Parietal lobe (tissue), 1 donor: Measurements from ENCODE around the gene MMP1. TPM values are rescaled to one million over a fixed set of nuclear protein-coding genes. Genes with fewer than 3 reads are reported as not detected.

Source experiments
- total RNA-seq: library from RNA; depleted of rRNA; stranded (reverse); fragments of >200 nt; gene quantifications from one replicate; pipeline ENCODE4 v1.2.3, GENCODE V29; 2014

Gene MMP1
- not detected for total RNA-seq

DNA sequence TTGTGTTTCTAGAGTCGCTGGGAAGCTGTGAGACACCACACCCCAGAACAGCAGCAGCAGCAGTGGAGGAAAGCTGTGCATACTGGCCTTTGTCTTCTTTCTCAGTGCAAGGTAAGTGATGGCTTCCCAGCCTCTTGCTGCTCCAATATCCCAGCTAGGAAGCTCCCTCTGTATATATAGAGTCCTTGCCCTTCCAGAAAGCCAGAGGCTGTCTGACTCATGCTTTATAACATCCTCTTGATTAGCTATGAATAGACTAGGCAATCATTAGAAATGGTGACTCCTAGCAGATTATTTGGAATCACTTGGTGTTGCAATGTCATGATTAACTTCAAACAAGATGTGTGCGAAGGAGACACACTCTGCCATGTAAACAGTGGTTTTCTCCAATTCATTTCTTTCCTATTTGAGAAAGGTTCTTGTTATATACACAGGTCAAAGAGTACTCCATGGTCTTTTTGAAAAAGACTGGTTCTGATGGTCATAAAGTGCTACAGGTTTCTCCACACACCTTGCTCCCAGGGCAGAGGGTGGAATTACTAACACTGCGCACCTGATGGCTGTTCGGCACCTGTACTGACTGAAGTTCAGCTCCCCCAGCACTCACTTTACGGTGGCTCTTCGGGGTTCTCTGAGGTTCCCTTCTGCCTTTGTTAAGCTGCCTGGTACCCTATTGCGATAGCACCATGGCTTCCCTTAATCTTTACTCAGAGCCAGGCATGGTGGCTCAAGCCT is at the start of gene MMP1:
MMP1 (minus strand) TSS at position 149 of the 735 bp plus-strand sequence; CDS start at position 81, 68 bp downstream.

DNA sequence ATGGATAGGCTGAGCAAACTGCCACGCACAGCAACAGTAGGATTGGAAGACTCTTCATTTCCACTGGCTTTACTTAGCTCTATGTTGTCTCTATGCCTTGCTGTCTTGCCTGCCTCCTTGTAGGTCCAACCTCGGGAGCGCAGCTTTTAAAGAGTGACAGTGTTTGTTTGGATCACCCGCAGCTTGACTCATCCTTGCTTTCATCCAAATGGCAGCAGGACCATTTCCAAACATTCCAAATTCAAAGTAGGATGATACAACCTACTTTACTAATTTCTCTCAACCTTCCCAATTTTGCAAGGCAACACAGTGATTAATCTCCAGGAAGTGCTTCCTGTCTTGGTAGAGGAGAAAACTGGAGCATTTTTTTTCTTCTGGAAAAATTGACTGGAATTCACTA is 45.5 kb upstream of the MMP1 start, which contains the start of gene MMP3:
MMP3 (minus strand) TSS at position 121 of the 400 bp plus-strand sequence; CDS start at position 58, 63 bp downstream.

GRCh38 chr11:102780491-102780918 is 17.5 kb downstream of the MMP1 start, which contains the start of gene MMP10:
MMP10 (minus strand) TSS chr11:102780628; CDS start chr11:102780591, 37 bp downstream.

Other genes starting within 250 kb of the MMP1 start
- gene MMP20, start 172.8 kb downstream of the MMP1 start, total RNA-seq: not detected
- not detected for gene MMP27, start 92.4 kb downstream of the MMP1 start, total RNA-seq
- not detected for gene MMP8, start 73.2 kb downstream of the MMP1 start, total RNA-seq
- gene MMP10, start 17.5 kb downstream of the MMP1 start, total RNA-seq: not detected
- gene MMP3, start 45.4 kb upstream of the MMP1 start, total RNA-seq: not detected
- not detected for gene MMP12, start 76.8 kb upstream of the MMP1 start, total RNA-seq
- not detected for gene MMP13, start 157.6 kb upstream of the MMP1 start, total RNA-seq